ENCODE measurements around the gene FGF2.

DNA sequence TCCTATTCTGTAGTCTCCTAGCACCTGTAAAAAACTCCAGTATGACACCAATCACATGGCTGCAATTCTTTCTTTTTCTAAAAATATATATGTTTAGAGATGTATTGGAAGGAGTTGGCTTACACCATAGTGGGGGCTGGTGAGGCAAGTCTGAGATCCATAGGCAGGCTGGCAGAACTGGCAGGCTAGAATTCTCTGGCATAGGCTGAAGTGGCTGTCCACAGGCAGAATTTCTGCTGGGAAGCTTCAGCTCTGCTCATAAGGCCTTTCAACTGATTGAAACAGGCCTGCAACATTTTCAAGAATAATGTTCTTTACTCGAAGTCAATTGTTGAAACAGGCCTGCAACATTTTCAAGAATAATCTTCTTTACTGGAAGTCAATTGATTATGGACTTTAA lies 37.0 kb downstream of the FGF2 start:
- TF ChIP-seq, protein P1, sequence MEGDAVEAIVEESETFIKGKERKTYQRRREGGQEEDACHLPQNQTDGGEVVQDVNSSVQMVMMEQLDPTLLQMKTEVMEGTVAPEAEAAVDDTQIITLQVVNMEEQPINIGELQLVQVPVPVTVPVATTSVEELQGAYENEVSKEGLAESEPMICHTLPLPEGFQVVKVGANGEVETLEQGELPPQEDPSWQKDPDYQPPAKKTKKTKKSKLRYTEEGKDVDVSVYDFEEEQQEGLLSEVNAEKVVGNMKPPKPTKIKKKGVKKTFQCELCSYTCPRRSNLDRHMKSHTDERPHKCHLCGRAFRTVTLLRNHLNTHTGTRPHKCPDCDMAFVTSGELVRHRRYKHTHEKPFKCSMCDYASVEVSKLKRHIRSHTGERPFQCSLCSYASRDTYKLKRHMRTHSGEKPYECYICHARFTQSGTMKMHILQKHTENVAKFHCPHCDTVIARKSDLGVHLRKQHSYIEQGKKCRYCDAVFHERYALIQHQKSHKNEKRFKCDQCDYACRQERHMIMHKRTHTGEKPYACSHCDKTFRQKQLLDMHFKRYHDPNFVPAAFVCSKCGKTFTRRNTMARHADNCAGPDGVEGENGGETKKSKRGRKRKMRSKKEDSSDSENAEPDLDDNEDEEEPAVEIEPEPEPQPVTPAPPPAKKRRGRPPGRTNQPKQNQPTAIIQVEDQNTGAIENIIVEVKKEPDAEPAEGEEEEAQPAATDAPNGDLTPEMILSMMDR (IDR thresholded peaks at IDR 0.05; ENCODE audit: low read length): no peak
- TF ChIP-seq EZH2 (optimal IDR thresholded peaks at IDR 0.05; ENCODE audit: low read depth, low read length): no peak

Data from MM.1S (cell line).